SJSA1 (cell line): ENCODE measurements around the gene TRIP12. TPM values are rescaled to one million over a fixed set of nuclear protein-coding genes. Genes with fewer than 3 reads are reported as not detected.
"Not testable (repeated sequence)": the region's sequence is repeated elsewhere in the genome, so short reads cannot be mapped to it uniquely, and the experiment has no call there.

Source experiments
- DNase-seq, 2 experiments: peaks; one replicate each; pipeline ENCODE4 v3.0.0-alpha.2; 2015 to 2020; ENCODE audit warnings: low spot score in 2 of 2, low read depth in 1 of 2
- H3K27ac ChIP-seq: fragments of 250-450 bp; sonication (Bioruptor Pico); 2 replicates; pipeline ENCODE4 v1.5.1; 2020; ENCODE audit warnings: mild to moderate bottlenecking, moderate library complexity
- H3K27me3 ChIP-seq: fragments of 250-450 bp; sonication (Bioruptor Pico); replicated peaks from 2 replicates; pipeline ENCODE4 v1.5.1; 2020; ENCODE audit warnings: mild to moderate bottlenecking, moderate library complexity
- H3K36me3 ChIP-seq: fragments of 250-450 bp; sonication (Bioruptor Pico); 2 replicates; pipeline ENCODE4 v1.5.1; 2020; ENCODE audit warnings: mild to moderate bottlenecking
- H3K4me1 ChIP-seq: fragments of 250-450 bp; sonication (Bioruptor Pico); replicated peaks from 2 replicates; pipeline ENCODE4 v1.6.1; 2021; ENCODE audit warnings: mild to moderate bottlenecking
- H3K4me3 ChIP-seq: fragments of 250-450 bp; sonication (Bioruptor Pico); 2 replicates; pipeline ENCODE4 v1.5.1; 2020; ENCODE audit warnings: mild to moderate bottlenecking
- H3K9me3 ChIP-seq: fragments of 250-450 bp; sonication (Bioruptor Pico); replicated peaks from 2 replicates; pipeline ENCODE4 v1.5.1; 2020; ENCODE audit warnings: mild to moderate bottlenecking
- total RNA-seq: library from RNA; depleted of rRNA; stranded (reverse); fragments of >200 nt; shearing (Covaris generic); gene quantifications from 2 replicates; pipeline ENCODE4 v1.2.3, GENCODE V29; 2014

TRIP12 gene
- total RNA-seq, 1 experiment from 2014 or later, result 139 TPM

- peaks cover 19% of the 10 kb centered on the region for H3K4me1 ChIP-seq
- DNase-seq, result no peak
- no peaks in the 10 kb centered on the region for H3K9me3 ChIP-seq
- no peak overlapping the region for H3K4me3 ChIP-seq
- H3K36me3 ChIP-seq, result no peaks in the 10 kb centered on the region
- no peaks in the 10 kb centered on the region for H3K27me3 ChIP-seq
- no peak overlapping the region for H3K27ac ChIP-seq
Observed at GRCh38 chr2:229931241-229931640, 9.4 kb upstream of the TRIP12 start.

DNA sequence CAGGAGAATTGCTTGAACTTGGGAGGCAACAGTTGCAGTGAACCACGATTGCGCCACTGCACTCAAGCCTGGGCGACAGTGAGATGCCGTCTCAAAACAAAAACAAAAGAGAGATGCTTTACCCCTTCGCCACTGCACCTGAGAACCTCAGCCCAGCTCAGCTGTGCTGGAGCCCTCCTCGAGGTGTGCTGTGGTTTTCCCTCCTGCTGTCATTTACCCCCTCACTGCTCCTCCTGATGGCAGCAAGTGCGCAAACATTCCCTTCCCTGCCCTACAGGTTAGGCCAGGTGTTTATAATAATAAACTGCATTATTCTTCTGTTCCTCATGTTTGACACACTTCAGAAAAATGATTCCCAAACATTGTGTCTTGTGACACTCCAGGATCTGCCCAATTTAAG, 8.8 kb upstream of the TRIP12 start:
- Histone ChIP-seq H3K27me3 (no peaks in the 10 kb centered on the region), H3K4me3 (no peak overlapping the region), H3K36me3 (no peaks in the 10 kb centered on the region), H3K27ac (no peak overlapping the region), H3K9me3 (no peaks in the 10 kb centered on the region), H3K4me1 (peaks cover 19% of the 10 kb centered on the region)
- no peak for DNase-seq

GRCh38 chr2:229927817-229928321, 6.1 kb upstream of the TRIP12 start:
- Histone ChIP-seq H3K36me3 (no peaks in the 10 kb centered on the region), H3K4me1 (peaks cover 19% of the 10 kb centered on the region), H3K27me3 (no peaks in the 10 kb centered on the region), H3K4me3 (no peak overlapping the region), H3K27ac (peak overlapping the region; percentile 9; the same call in 1 of the 2 replicates), H3K9me3 (no peaks in the 10 kb centered on the region)
- peak in 1 of 2 experiments; percentile 60 for DNase-seq

- Histone ChIP-seq H3K27ac (no peak overlapping the region), H3K4me3 (no peak overlapping the region), H3K9me3 (no peaks in the 10 kb centered on the region), H3K4me1 (peaks cover 24% of the 10 kb centered on the region), H3K36me3 (peaks cover 5% of the 10 kb centered on the region; the same call in 1 of the 2 replicates), H3K27me3 (no peaks in the 10 kb centered on the region)
- no peak for DNase-seq
Observed at GRCh38 chr2:229925201-229925600, 3.4 kb upstream of the TRIP12 start.

- not testable (repeated sequence) for H3K27me3 ChIP-seq, H3K9me3 ChIP-seq, DNase-seq, H3K36me3 ChIP-seq, H3K27ac ChIP-seq, H3K4me3 ChIP-seq
- peaks cover 29% of the 10 kb centered on the region for H3K4me1 ChIP-seq
Observed at GRCh38 chr2:229924541-229924940, 2.7 kb upstream of the TRIP12 start.

DNA sequence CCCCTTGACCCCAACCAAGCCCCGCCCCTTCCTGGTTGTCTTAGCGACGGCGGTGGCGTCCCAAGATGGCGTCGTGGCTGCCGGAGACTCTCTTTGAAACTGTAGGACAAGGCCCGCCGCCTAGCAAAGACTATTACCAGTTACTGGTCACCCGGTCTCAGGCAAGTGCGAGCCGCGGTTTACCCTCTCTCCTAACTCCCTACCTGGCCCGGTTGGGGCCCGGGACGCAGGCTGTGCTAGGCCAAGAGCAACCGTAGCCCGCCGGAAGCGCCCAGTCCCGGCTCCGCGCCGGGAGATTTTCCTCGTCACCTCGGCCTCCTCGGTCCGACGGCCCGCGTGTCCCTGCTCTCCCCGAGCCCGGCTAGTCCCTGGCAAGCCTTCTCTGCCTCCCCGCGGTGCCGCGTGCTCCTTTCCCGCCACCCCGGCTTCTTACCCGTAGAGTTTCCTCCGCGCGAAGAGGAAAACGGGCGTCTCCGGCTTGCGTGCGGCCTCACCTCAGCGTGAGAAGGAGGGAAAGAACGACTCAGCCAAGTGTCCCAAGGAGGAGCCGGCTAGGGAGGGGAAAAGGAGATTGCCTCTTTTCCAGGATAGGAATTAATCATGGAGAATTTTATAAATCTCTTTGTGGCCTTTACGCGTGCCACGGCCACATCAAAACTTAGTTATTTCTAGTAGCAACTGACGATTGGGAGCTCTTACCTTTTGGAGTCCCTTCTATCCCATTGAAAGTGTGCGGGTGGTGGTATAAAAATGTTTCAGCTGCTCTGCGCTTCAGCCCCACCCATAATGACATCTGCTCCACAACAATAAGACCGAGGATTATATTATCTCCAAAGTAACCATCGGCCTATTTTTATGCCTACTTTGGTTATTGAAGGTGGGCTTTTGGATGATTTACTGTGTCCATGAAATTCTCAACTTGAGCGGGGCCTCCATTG, 909 bp upstream of the TRIP12 start, which contains the start of gene FBXO36:
Gene FBXO36, plus strand, starts transcription at position 55 of the 938 bp plus-strand sequence. Its CDS starts 11 bp downstream, at position 66.
- H3K36me3 ChIP-seq, result peaks cover 15% of the 10 kb centered on the region
- peaks cover 17% of the 10 kb centered on the region for H3K4me1 ChIP-seq
- peak within 1 kb of the TSS; percentile 73 for H3K4me3 ChIP-seq
- peak; percentile 88 to 98 for DNase-seq
- H3K27me3 ChIP-seq, result no peaks in the 10 kb centered on the region
- peak within 1 kb of the TSS; percentile 88 for H3K27ac ChIP-seq
- no peaks in the 10 kb centered on the region for H3K9me3 ChIP-seq

DNA sequence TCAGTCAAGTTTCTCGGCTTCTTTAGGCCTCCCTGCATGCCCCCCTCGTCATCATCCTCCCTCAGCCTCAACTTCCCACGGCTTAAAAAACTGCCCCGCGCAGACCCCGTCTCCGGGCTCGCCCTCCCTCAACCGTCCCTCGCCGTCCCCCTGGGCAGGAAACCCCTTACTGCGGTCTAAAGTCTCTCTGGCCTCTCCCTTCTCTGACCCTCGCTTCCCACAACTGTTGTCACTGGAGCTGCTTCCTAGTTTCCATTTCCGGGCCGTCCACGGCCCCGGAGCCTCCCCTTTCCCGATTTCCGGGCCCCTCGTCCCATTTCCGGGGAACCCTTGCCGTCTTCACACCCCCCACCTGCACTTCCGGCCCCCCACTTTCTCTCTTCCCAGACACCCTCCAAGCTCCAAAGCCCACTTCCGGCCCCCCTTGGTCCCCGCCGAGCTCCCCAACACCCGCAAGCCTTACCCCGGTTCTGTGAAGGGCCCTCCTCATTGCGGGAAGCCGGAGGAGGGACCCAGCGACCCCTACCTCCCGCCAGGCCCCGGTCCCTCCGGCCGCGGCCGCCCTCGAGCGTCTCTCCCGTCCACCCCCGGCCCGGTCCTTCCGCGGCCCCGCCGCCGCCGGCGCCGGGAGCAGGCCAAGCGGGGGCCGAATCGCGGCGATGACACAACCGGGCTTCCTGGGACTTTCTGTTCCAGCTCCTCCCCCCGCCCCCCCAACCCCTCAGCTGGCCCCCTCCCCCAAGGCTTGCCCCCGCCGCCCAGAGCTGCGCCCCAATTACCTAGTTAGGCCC, 513 bp downstream of the TRIP12 start:
- Histone ChIP-seq H3K4me3 (peak overlapping the region; percentile 73), H3K27ac (peak overlapping the region; percentile 88), H3K9me3 (no peaks in the 10 kb centered on the region), H3K4me1 (peaks cover 9% of the 10 kb centered on the region; the same call in 1 of the 2 replicates), H3K27me3 (no peaks in the 10 kb centered on the region), H3K36me3 (peaks cover 19% of the 10 kb centered on the region)
- DNase-seq, result peak; percentile 51 to 63

GRCh38 chr2:229920011-229920641, 1.7 kb downstream of the TRIP12 start:
- DNase-seq, result peak in 1 of 2 experiments; percentile 18
- Histone ChIP-seq H3K4me1 (peaks cover 9% of the 10 kb centered on the region; the same call in 1 of the 2 replicates), H3K36me3 (peaks cover 25% of the 10 kb centered on the region)

DNA sequence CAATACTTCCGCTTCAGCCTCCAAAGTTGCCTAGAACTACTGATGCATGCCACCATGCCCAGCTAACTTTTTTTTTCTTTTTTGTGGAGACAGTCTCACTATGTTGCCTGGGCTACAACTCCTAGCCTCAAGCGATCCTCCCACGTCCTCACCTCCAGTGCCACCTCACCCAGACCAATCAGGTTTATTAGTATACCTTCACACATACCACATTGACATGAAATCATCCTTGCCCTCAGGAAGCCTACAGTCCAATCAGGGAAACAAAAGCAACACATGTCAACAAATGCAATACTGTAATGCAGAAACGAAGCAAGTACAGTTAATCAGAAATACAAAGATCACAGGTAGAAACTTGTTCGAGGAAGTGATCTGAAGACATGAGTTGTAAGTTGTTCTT, 4.0 kb downstream of the TRIP12 start:
- H3K4me3 ChIP-seq, result no peak overlapping the region
- H3K27ac ChIP-seq, result no peak overlapping the region
- no peaks in the 10 kb centered on the region for H3K27me3 ChIP-seq
- peaks cover 9% of the 10 kb centered on the region; the same call in 1 of the 2 replicates for H3K4me1 ChIP-seq
- H3K36me3 ChIP-seq, result peaks cover 35% of the 10 kb centered on the region
- DNase-seq, result no peak
- H3K9me3 ChIP-seq, result no peaks in the 10 kb centered on the region

More at GRCh38 chr2:229920011-229920641, 1.7 kb downstream of the TRIP12 start:
- Histone ChIP-seq H3K27me3 (no peaks in the 10 kb centered on the region), H3K27ac (peak overlapping the region; percentile 88; the same call in 1 of the 2 replicates), H3K4me3 (peak overlapping the region; percentile 73), H3K9me3 (no peaks in the 10 kb centered on the region)

- Histone ChIP-seq H3K4me3 (no peak overlapping the region), H3K36me3 (peaks cover 37% of the 10 kb centered on the region), H3K4me1 (no peaks in the 10 kb centered on the region; the same call in 1 of the 2 replicates), H3K27me3 (no peaks in the 10 kb centered on the region), H3K9me3 (no peaks in the 10 kb centered on the region), H3K27ac (no peak overlapping the region)
- DNase-seq, result no peak
Observed at GRCh38 chr2:229914171-229914570, 7.6 kb downstream of the TRIP12 start.

GRCh38 chr2:229910832-229911412, 10.9 kb downstream of the TRIP12 start:
- peaks cover 37% of the 10 kb centered on the region for H3K36me3 ChIP-seq
- no peaks in the 10 kb centered on the region for H3K27me3 ChIP-seq
- no peak overlapping the region for H3K27ac ChIP-seq
- H3K4me3 ChIP-seq, result no peak overlapping the region
- H3K4me1 ChIP-seq, result no peaks in the 10 kb centered on the region; the same call in 1 of the 2 replicates
- no peak for DNase-seq
- no peaks in the 10 kb centered on the region for H3K9me3 ChIP-seq

DNA sequence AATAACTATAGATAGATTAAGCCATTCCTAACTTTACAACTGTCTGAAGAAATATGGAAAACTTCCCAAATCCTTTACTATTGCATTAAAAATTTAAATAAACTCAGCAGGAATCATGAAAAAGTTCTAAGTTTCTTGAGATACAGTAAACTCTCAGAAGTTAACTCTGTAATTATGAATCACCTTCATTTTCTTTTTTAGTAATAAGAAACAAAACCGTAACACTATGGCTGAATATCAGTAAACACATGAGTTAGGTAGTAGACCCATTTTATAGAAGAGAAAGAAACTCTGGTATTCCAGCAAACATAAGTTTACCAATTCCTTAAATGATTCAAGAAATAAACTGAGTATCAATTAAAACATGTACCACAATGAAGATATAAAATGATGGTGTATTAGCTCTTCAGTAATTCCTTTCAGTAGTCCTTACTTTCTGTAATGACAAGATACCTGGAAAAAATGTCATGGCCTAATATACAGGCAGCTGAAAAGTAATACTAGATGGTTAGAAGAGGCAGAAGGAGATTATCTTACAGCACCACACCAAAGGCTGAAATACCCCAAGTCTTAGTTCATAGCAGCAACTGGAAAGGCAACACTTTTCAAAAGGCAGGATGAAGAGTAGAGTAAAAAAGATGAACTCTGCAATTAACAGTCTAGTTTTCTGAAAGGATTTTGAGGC, 11.5 kb downstream of the TRIP12 start:
- Histone ChIP-seq H3K27me3 (no peaks in the 10 kb centered on the region), H3K36me3 (peaks cover 40% of the 10 kb centered on the region), H3K27ac (no peak overlapping the region), H3K9me3 (no peaks in the 10 kb centered on the region), H3K4me3 (no peak overlapping the region), H3K4me1 (no peaks in the 10 kb centered on the region; the same call in 1 of the 2 replicates)
- DNase-seq, result no peak
